Activated B cell treated with CpG ODN at 0.5 μM for 24 hours (primary cell): Measurements from ENCODE around the gene OR10G2. TPM values are rescaled to one million over a fixed set of nuclear protein-coding genes. Genes with fewer than 3 reads are reported as not detected.

ENCODE experiments used
- ATAC-seq: fragments of 200-7000 bp; cut with Tn5 transposase; one replicate; pipeline ENCODE4 v1.10.0; 2021; ENCODE audit warnings: low read depth, mild to moderate bottlenecking, moderate library complexity
- CTCF ChIA-PET: fragments of 350-600 bp; sonication (Branson Sonifier 250); formaldehyde crosslinking; loops from one replicate; lab custom pipeline; 2021; ENCODE audit warnings: antibody characterized with exemption; lab: Charles Lee
- POLR2A ChIA-PET: fragments of 350-600 bp; sonication (Branson Sonifier 250); formaldehyde crosslinking; loops from one replicate; lab custom pipeline; 2021; ENCODE audit warnings: antibody characterized with exemption; lab: Charles Lee
- DNase-seq: peaks from one replicate; pipeline ENCODE4 v3.0.0; 2022
- H3K27ac Mint-ChIP-seq: one replicate; pipeline ENCODE4 v1.8.0; 2020; ENCODE audit warnings: mixed read lengths
- H3K27me3 Mint-ChIP-seq: one replicate; pipeline ENCODE4 v1.8.0; 2021; ENCODE audit warnings: mixed read lengths
- H3K36me3 Mint-ChIP-seq: one replicate; pipeline ENCODE4 v1.8.0; 2021; ENCODE audit warnings: low read depth, mixed read lengths
- H3K4me1 Mint-ChIP-seq: one replicate; pipeline ENCODE4 v1.8.0; 2021; ENCODE audit warnings: mixed read lengths
- H3K4me3 Mint-ChIP-seq: one replicate; pipeline ENCODE4 v1.8.0; 2020; ENCODE audit warnings: mild to moderate bottlenecking, mixed read lengths
- H3K9me3 Mint-ChIP-seq: one replicate; pipeline ENCODE4 v1.8.0; 2020; ENCODE audit warnings: mixed read lengths
- CTCF ChIP-seq: fragments of 200-600 bp; IDR thresholded peaks from one replicate; pipeline ENCODE4 v1.8.0; 2022; ENCODE audit warnings: antibody characterized with exemption, mild to moderate bottlenecking
- intact Hi-C: fragments of 100-400 bp; cut with micrococcal nuclease; formaldehyde crosslinking; loops from one replicate; pipeline ENCODE4 v1.15.1; 2024
- total RNA-seq: library from RNA; stranded (reverse); gene quantifications from 2 replicates; pipeline ENCODE4 v1.2.3, GENCODE V29; 2022

Gene OR10G2
- total RNA-seq, 1 donor from 2014 or later: not detected

GRCh38 chr14:21671371-21671770 lies 36.6 kb upstream of the OR10G2 start:
- peaks cover 8% of the 10 kb centered on the region for H3K9me3 Mint-ChIP-seq
- no peak overlapping the region for H3K27ac Mint-ChIP-seq
- POLR2A ChIA-PET: no interaction called here

GRCh38 chr14:21669284-21669683 lies 34.5 kb upstream of the OR10G2 start:
- ChIA-PET POLR2A (no interaction called here), CTCF (no interaction called here)
- no peak for ATAC-seq

More at GRCh38 chr14:21671371-21671770, 36.6 kb upstream of the OR10G2 start:
- ATAC-seq (no peak), DNase-seq (no peak)
- CTCF ChIA-PET: no interaction called here
- Mint-ChIP-seq H3K4me1 (no peaks in the 10 kb centered on the region), H3K27me3 (peaks cover 4% of the 10 kb centered on the region), H3K4me3 (no peak overlapping the region), H3K36me3 (no peaks in the 10 kb centered on the region)
- no peak for TF ChIP-seq CTCF
- intact Hi-C loops: no loop called here

GRCh38 chr14:21668377-21668776 lies 33.6 kb upstream of the OR10G2 start:
- peaks cover 10% of the 10 kb centered on the region for H3K27me3 Mint-ChIP-seq
- CTCF ChIA-PET: no interaction called here
- POLR2A ChIA-PET: no interaction called here

More at GRCh38 chr14:21669284-21669683, 34.5 kb upstream of the OR10G2 start:
- no peak for DNase-seq
- H3K36me3 Mint-ChIP-seq: no peaks in the 10 kb centered on the region
- no peak overlapping the region for H3K27ac Mint-ChIP-seq
- intact Hi-C loops: no loop called here
- H3K27me3 Mint-ChIP-seq: peaks cover 6% of the 10 kb centered on the region
- no peak for TF ChIP-seq CTCF
- no peaks in the 10 kb centered on the region for H3K4me1 Mint-ChIP-seq
- H3K4me3 Mint-ChIP-seq: no peak overlapping the region
- H3K9me3 Mint-ChIP-seq: peaks cover 2% of the 10 kb centered on the region

GRCh38 chr14:21656980-21657379 lies 22.2 kb upstream of the OR10G2 start:
- no peaks in the 10 kb centered on the region for H3K9me3 Mint-ChIP-seq
- H3K27ac Mint-ChIP-seq: no peak overlapping the region
- no peaks in the 10 kb centered on the region for H3K4me1 Mint-ChIP-seq
- TF ChIP-seq CTCF: no peak
- DNase-seq (no peak), ATAC-seq (no peak)
- no peak overlapping the region for H3K4me3 Mint-ChIP-seq
- CTCF ChIA-PET: no interaction called here
- POLR2A ChIA-PET: no interaction called here
- no peaks in the 10 kb centered on the region for H3K36me3 Mint-ChIP-seq
- H3K27me3 Mint-ChIP-seq: no peaks in the 10 kb centered on the region
- intact Hi-C loops: no loop called here

More at GRCh38 chr14:21668377-21668776, 33.6 kb upstream of the OR10G2 start:
- Mint-ChIP-seq H3K27ac (no peak overlapping the region), H3K4me3 (no peak overlapping the region), H3K9me3 (peaks cover 5% of the 10 kb centered on the region), H3K36me3 (no peaks in the 10 kb centered on the region), H3K4me1 (no peaks in the 10 kb centered on the region)
- DNase-seq: no peak
- no peak for ATAC-seq
- intact Hi-C loops: no loop called here
- TF ChIP-seq CTCF: no peak

GRCh38 chr14:21654215-21654614 lies 19.5 kb upstream of the OR10G2 start:
- Mint-ChIP-seq H3K4me3 (no peak overlapping the region), H3K27ac (no peak overlapping the region), H3K9me3 (no peaks in the 10 kb centered on the region), H3K4me1 (no peaks in the 10 kb centered on the region), H3K27me3 (no peaks in the 10 kb centered on the region), H3K36me3 (no peaks in the 10 kb centered on the region)
- intact Hi-C loops: no loop called here
- DNase-seq: no peak
- TF ChIP-seq CTCF: no peak
- POLR2A ChIA-PET: no interaction called here
- CTCF ChIA-PET: no interaction called here
- ATAC-seq: no peak
